Retinal pigment epithelial cell (primary cell): ENCODE data around the gene CCDC40.

Source experiments
- DNase-seq: peaks from one replicate; pipeline ENCODE4 v3.0.0-alpha.2; 2010; ENCODE audit warnings: low read depth
- H3K4me3 ChIP-seq: 2 replicates; pipeline ENCODE4 v1.5.1; 2011; ENCODE audit warnings: mild to moderate bottlenecking, low read length, control low read depth, moderate library complexity
- CTCF ChIP-seq: conservative IDR thresholded peaks from 2 replicates; pipeline ENCODE4 v1.5.1; 2011; ENCODE audit warnings: low read depth, low read length, control low read depth, inconsistent platforms

The CCDC40 gene

GRCh38 chr17:80106176-80106575 is 69.7 kb downstream of the CCDC40 start:
- no peak overlapping the region for H3K4me3 ChIP-seq
- no peak for TF ChIP-seq CTCF
- no peak for DNase-seq

- no peak for DNase-seq
- TF ChIP-seq CTCF = no peak
Observed at GRCh38 chr17:80106751-80107150, 70.3 kb downstream of the CCDC40 start.

GRCh38 chr17:80107231-80108021 is 71.0 kb downstream of the CCDC40 start:
- no peak for TF ChIP-seq CTCF
- no peak for DNase-seq
- no peak overlapping the region for H3K4me3 ChIP-seq

More at GRCh38 chr17:80106751-80107150, 70.3 kb downstream of the CCDC40 start:
- H3K4me3 ChIP-seq = no peak overlapping the region

GRCh38 chr17:80108036-80108971 is 71.9 kb downstream of the CCDC40 start:
- DNase-seq = no peak
- no peak for TF ChIP-seq CTCF
- no peak overlapping the region for H3K4me3 ChIP-seq

- TF ChIP-seq CTCF = no peak
- no peak overlapping the region for H3K4me3 ChIP-seq
- no peak for DNase-seq
Observed at GRCh38 chr17:80109066-80109660, 72.7 kb downstream of the CCDC40 start.

GRCh38 chr17:80109713-80110446 is 73.4 kb downstream of the CCDC40 start:
- TF ChIP-seq CTCF = no peak
- H3K4me3 ChIP-seq = no peak overlapping the region
- no peak for DNase-seq
